Neural cell (in vitro differentiated cells): ENCODE results near the gene FSTL1. TPM values are rescaled to one million over a fixed set of nuclear protein-coding genes. Genes with fewer than 3 reads are reported as not detected.

ENCODE experiments used
- H2AFZ ChIP-seq: fragments of 200-600, 300-800 bp; sonication (generic), shearing (Covaris generic); 2 replicates; pipeline ENCODE4 v1.6.0; 2014; ENCODE audit warnings: low read depth, mild to moderate bottlenecking, antibody characterized with exemption, low read length, moderate library complexity
- H3F3A ChIP-seq: fragments of 200-600 bp; shearing (Covaris generic); 2 replicates; pipeline ENCODE4 v1.6.1; 2016; ENCODE audit warnings: mild to moderate bottlenecking, moderate library complexity, mixed read lengths, antibody characterized with exemption, low read length; ENCODE audit not compliant: insufficient read depth, poor library complexity, severe bottlenecking
- H3K27ac ChIP-seq: fragments of 200-600, 300-800 bp; sonication (generic), shearing (Covaris generic); 2 replicates; pipeline ENCODE4 v1.5.1; 2014; ENCODE audit warnings: mild to moderate bottlenecking, low read length, moderate library complexity
- H3K27me3 ChIP-seq: fragments of 300-800, 200-600 bp; sonication (generic), shearing (Covaris generic); 2 replicates; pipeline ENCODE4 v1.6.0; 2014; ENCODE audit warnings: mild to moderate bottlenecking, low read depth, low read length, moderate library complexity; ENCODE audit not compliant: insufficient read depth
- H3K36me3 ChIP-seq: fragments of 300-800, 200-600 bp; sonication (generic), shearing (Covaris generic); 2 replicates; pipeline ENCODE4 v1.5.1; 2014; ENCODE audit warnings: mild to moderate bottlenecking, antibody characterized with exemption, low read length, moderate library complexity; ENCODE audit not compliant: insufficient read depth
- H3K4me2 ChIP-seq: fragments of 300-800, 200-600 bp; sonication (generic), shearing (Covaris generic); 2 replicates; pipeline ENCODE4 v1.6.0; 2014; ENCODE audit warnings: mild to moderate bottlenecking, low read length
- H3K4me3 ChIP-seq: fragments of 300-800, 200-600 bp; sonication (generic), shearing (Covaris generic); 2 replicates; pipeline ENCODE4 v1.5.1; 2014; ENCODE audit warnings: mild to moderate bottlenecking, low read length, moderate library complexity
- H3K79me2 ChIP-seq: fragments of 200-600 bp; shearing (Covaris generic); replicated peaks from 2 replicates; pipeline ENCODE4 v1.6.0; 2014; ENCODE audit warnings: mild to moderate bottlenecking, low read length, moderate library complexity; ENCODE audit not compliant: insufficient read depth
- H3K9ac ChIP-seq: fragments of 300-800, 200-600 bp; sonication (generic), shearing (Covaris generic); 2 replicates; pipeline ENCODE4 v1.6.1; 2016; ENCODE audit warnings: mild to moderate bottlenecking, low read length, mixed read lengths
- H3K9me2 ChIP-seq: fragments of 200-600 bp; shearing (Covaris generic); 2 replicates; pipeline ENCODE4 v1.6.1; 2016; ENCODE audit warnings: mild to moderate bottlenecking, low read length, mixed read lengths; ENCODE audit not compliant: insufficient read depth
- H3K9me3 ChIP-seq: fragments of 200-600, 300-800 bp; sonication (generic), shearing (Covaris generic); 2 replicates; pipeline ENCODE4 v1.6.1; 2016; ENCODE audit warnings: mild to moderate bottlenecking, mixed run types, low read length, moderate library complexity, mixed read lengths
- H4K20me1 ChIP-seq: fragments of 200-600 bp; shearing (Covaris generic); 2 replicates; pipeline ENCODE4 v1.6.1; 2016; ENCODE audit warnings: mild to moderate bottlenecking, mixed run types; ENCODE audit not compliant: insufficient read depth
- EP300 ChIP-seq: fragments of 450-650 bp; conservative IDR thresholded peaks from 2 replicates; pipeline ENCODE4 v1.6.1; 2014; ENCODE audit warnings: antibody characterized with exemption, mild to moderate bottlenecking, moderate library complexity; ENCODE audit not compliant: poor library complexity, severe bottlenecking
- EZH2 ChIP-seq: fragments of 200-600, 300-800 bp; shearing (Covaris generic), sonication (generic); IDR thresholded peaks from 2 replicates; pipeline ENCODE4 v1.6.1; 2014; ENCODE audit warnings: antibody characterized with exemption, low read length, borderline replicate concordance, mild to moderate bottlenecking; ENCODE audit not compliant: insufficient read depth, poor library complexity, severe bottlenecking
- MXI1 ChIP-seq: fragments of 450-650 bp; conservative IDR thresholded peaks from 2 replicates; pipeline ENCODE4 v1.6.1; 2014; ENCODE audit warnings: antibody characterized with exemption, mild to moderate bottlenecking; ENCODE audit not compliant: poor library complexity, severe bottlenecking
- POLR2AphosphoS5 ChIP-seq: IDR thresholded peaks from 2 replicates; pipeline ENCODE4 v1.6.1; 2012
- RAD21 ChIP-seq: fragments of 450-650 bp; conservative IDR thresholded peaks from 2 replicates; pipeline ENCODE4 v1.6.1; 2014; ENCODE audit warnings: antibody characterized with exemption, mild to moderate bottlenecking, moderate library complexity
- REST ChIP-seq: IDR thresholded peaks from 2 replicates; pipeline ENCODE4 v1.6.1; 2012; ENCODE audit warnings: borderline replicate concordance
- SMC3 ChIP-seq: fragments of 450-650 bp; conservative IDR thresholded peaks from 2 replicates; pipeline ENCODE4 v1.6.1; 2014; ENCODE audit warnings: antibody characterized with exemption, mild to moderate bottlenecking, moderate library complexity; ENCODE audit not compliant: poor library complexity
- TAF1 ChIP-seq: IDR thresholded peaks from 2 replicates; pipeline ENCODE4 v1.6.1; 2012; ENCODE audit warnings: low read depth
- polyA plus RNA-seq: library from polyadenylated mRNA; depleted of rRNA; stranded (reverse); fragments of >200 nt; gene quantifications from 2 replicates; pipeline ENCODE4 v1.2.3, GENCODE V29; 2014
- TF ChIP-seq, protein P1 (sequence below): fragments of 450-650 bp; IDR thresholded peaks from 2 replicates; pipeline ENCODE4 v1.5.1; 2014; ENCODE audit warnings: antibody characterized with exemption, mild to moderate bottlenecking, moderate library complexity; ENCODE audit not compliant: poor library complexity, severe bottlenecking

The FSTL1 gene
- polyA plus RNA-seq, 1 donor from 2014 or later = 12.3 TPM

DNA sequence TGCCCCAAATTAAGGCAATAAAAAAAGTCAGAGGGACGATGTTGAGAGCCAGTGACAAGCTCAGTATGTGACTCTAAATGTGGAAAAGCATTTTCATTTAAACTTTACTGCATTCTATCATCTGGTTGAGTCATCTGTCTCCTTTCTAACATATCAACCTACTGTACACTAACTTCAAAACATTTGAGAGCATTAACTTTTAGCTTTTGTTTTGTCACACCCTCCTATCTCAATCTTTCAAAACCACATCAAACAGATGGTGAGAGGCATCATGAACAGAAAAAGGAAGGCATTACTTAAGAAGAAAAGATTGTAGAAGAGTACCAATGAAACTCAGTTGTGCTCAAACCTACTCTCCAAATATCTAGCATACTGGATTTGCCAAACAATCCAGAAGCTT, 106.4 kb downstream of the FSTL1 start:
- Histone ChIP-seq H3K9me2 (no peaks in the 10 kb centered on the region), H3K4me3 (no peak overlapping the region), H3K27ac (no peak overlapping the region), H3K79me2 (peaks cover 45% of the 10 kb centered on the region), H2AFZ (no peak overlapping the region), H3K4me2 (no peak overlapping the region), H3F3A (peaks cover 4% of the 10 kb centered on the region), H3K27me3 (no peaks in the 10 kb centered on the region), H3K9me3 (no peaks in the 10 kb centered on the region), H3K36me3 (no peaks in the 10 kb centered on the region), H4K20me1 (no peaks in the 10 kb centered on the region), H3K9ac (no peak overlapping the region)
- TF ChIP-seq POLR2AphosphoS5 (no peak), EZH2 (no peak), EP300 (no peak), SMC3 (no peak), TAF1 (no peak), MXI1 (no peak), RAD21 (no peak), REST (no peak)
- TF ChIP-seq, protein P1, sequence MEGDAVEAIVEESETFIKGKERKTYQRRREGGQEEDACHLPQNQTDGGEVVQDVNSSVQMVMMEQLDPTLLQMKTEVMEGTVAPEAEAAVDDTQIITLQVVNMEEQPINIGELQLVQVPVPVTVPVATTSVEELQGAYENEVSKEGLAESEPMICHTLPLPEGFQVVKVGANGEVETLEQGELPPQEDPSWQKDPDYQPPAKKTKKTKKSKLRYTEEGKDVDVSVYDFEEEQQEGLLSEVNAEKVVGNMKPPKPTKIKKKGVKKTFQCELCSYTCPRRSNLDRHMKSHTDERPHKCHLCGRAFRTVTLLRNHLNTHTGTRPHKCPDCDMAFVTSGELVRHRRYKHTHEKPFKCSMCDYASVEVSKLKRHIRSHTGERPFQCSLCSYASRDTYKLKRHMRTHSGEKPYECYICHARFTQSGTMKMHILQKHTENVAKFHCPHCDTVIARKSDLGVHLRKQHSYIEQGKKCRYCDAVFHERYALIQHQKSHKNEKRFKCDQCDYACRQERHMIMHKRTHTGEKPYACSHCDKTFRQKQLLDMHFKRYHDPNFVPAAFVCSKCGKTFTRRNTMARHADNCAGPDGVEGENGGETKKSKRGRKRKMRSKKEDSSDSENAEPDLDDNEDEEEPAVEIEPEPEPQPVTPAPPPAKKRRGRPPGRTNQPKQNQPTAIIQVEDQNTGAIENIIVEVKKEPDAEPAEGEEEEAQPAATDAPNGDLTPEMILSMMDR = no peak

Other genes with a start within 250 kb of the FSTL1 start
- 0.18 and 0.22 TPM in 2 replicates for gene GPR156, start 165.8 kb downstream of the FSTL1 start, polyA plus RNA-seq
- gene LRRC58, start 101.6 kb downstream of the FSTL1 start, polyA plus RNA-seq = 7.8 and 8.1 TPM in 2 replicates
- 154 and 170 TPM in 2 replicates for gene NDUFB4, start 145.3 kb upstream of the FSTL1 start, polyA plus RNA-seq
- 1.3 TPM in 1 of 2 replicates, not detected in the other for gene HGD, start 231.2 kb upstream of the FSTL1 start, polyA plus RNA-seq